ENCODE data around the gene APOBEC3F. TPM values are rescaled to one million over a fixed set of nuclear protein-coding genes. Genes with fewer than 3 reads are reported as not detected.
"Not testable (repeated sequence)": the region's sequence is repeated elsewhere in the genome, so short reads cannot be mapped to it uniquely, and the experiment has no call there.

APOBEC3F gene
- 10 to 100 TPM; 20.4 to 32.5 TPM for total RNA-seq

DNA sequence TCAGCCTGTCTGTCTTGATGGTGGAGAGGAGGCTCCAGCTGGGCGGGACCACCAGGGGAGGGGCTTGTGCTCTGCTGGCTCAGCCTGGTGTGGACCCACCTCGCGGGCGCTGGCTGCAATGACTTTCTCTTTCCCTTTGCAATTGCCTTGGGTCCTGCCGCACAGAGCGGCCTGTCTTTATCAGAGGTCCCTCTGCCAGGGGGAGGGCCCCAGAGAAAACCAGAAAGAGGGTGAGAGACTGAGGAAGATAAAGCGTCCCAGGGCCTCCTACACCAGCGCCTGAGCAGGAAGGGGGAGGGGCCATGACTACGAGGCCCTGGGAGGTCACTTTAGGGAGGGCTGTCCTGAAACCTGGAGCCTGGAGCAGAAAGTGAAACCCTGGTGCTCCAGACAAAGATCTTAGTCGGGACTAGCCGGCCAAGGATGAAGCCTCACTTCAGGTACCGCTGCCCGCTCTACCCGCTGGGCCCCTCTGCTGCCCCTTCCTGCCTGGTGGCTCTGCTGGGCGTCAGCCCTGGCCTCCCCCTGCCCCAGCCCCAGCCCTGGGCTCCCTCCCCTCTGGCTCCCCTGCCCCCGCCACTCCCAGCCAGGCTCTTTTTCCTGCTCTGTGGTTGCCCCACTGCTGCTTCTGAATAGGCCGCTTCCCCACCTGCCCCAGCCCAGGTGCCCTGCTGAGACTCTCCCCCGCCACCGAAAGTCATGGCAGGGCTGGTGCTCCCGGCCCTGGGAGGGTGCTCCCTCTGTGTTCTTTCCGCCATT lies at the start of gene APOBEC3F:
Gene APOBEC3F, plus strand, starts transcription at position 327 of the 759 bp plus-strand sequence. Its CDS starts 97 bp downstream, at position 424.
- not testable (repeated sequence) for H3K9me3 Mint-ChIP-seq, H3K27me3 Mint-ChIP-seq, H3K4me1 Mint-ChIP-seq
- Mint-ChIP-seq H3K36me3 (ENCODE audit: low read depth) (peaks cover 19% of the 10 kb centered on the region), H3K27ac (peak within 1 kb of the TSS; percentile 92), H3K4me3 (peak within 1 kb of the TSS; percentile 90)
- peak; percentile 95 for ATAC-seq (replicated peaks)

DNA sequence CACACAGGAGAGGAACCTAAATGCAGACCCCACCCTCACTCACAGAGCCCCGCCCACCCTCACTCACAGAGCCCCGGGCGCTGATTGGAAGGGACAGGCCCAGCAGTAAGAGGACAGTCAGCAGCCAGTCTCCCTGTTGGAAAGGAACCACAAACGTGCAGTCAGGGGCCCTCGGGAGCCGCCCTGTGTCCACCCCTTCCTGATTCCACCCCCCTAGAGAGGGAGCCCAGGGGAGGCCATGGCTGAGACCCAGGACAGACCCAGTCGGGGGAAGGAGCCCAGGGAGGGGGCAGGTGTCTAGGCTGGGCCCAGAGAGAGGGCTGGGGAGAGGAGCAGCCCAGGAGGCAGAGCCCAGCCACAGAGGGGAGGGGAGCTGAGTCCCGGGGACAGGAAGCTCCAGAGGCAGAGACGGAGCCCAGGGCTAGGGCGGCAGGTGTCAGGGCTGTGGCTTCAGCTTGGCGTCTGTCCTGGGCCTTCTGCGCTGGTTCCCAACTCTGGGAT lies 47.7 kb upstream of the APOBEC3F start:
- H3K4me3 Mint-ChIP-seq; H3K9me3 Mint-ChIP-seq; H3K27ac Mint-ChIP-seq; H3K36me3 Mint-ChIP-seq (ENCODE audit: low read depth); H3K27me3 Mint-ChIP-seq: not testable (repeated sequence)
- peak; percentile 23 for ATAC-seq (replicated peaks)
- H3K4me1 Mint-ChIP-seq: peaks cover 15% of the 10 kb centered on the region

DNA sequence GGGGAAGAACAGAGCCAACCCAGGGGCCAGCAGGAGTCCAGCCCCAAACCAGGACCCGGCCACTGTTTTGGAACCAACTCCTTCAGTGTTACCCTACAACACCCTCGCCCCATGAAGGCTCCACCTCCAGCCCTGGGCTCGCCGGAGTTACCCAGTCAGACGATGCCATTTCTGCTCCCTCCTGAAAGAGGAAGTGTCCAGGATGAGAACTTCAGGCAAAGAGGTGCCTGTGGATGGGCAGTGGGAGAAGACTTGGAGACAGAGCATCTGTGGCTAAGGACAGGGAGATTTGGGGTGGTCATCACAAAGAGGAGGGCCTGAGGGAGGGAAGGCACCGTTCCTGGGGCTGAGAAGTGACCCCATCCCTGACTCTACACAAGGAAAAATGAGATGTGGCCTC lies 44.6 kb upstream of the APOBEC3F start:
- Mint-ChIP-seq H3K9me3 (no peaks in the 10 kb centered on the region), H3K36me3 (ENCODE audit: low read depth) (no peaks in the 10 kb centered on the region), H3K4me3 (no peak overlapping the region), H3K27ac (no peak overlapping the region), H3K27me3 (no peaks in the 10 kb centered on the region), H3K4me1 (no peaks in the 10 kb centered on the region)
- no peak for ATAC-seq (replicated peaks)

DNA sequence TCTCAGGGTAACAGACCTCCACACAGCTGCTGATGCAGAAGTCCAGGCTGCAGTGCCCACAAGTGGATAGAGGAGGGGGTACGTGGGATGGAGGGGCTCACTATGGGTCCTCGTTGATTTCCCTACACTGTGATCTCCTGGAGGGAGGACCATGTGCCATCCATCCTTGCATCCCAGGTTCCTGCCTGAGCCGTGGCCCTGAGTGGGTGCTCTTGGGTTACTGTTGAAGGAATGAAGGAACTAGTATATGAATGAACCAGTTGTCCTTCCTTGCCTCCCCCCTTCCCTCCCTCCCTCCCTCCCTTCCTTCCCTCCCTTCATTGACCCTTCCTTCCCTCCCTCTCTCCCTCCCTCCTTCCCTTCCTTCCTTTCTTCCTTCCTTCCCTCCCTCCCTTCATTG lies 43.1 kb upstream of the APOBEC3F start:
- ATAC-seq (replicated peaks): no peak
- Mint-ChIP-seq H3K27me3 (no peaks in the 10 kb centered on the region), H3K4me3 (no peak overlapping the region), H3K27ac (no peak overlapping the region), H3K9me3 (no peaks in the 10 kb centered on the region), H3K36me3 (ENCODE audit: low read depth) (no peaks in the 10 kb centered on the region), H3K4me1 (no peaks in the 10 kb centered on the region)

DNA sequence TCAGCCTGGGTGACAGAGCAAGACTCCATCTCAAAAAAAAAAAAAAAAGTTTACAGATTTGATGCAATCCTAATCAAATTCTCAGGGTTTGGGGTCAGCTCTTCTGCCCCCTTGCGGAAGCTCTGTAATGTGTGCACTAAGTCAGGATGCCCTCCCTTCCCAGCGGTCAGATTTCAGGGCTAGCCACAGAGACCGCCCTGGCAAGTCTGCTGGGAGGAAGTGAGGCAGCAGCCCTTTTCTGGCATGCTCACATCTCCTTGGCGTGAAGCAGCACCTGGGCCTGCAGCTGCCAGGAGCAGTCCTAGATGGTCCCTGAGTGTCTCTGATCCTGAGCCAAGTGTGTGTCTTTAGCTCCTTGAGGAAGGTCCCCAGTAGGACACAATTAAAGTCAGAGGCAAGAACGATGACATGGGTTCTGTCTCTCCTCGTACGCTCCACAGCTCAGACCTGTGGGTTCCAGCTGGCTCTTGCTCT lies 37.5 kb upstream of the APOBEC3F start:
- Mint-ChIP-seq H3K36me3 (ENCODE audit: low read depth) (no peaks in the 10 kb centered on the region), H3K27ac (peak overlapping the region; percentile 71), H3K27me3 (no peaks in the 10 kb centered on the region), H3K9me3 (no peaks in the 10 kb centered on the region), H3K4me1 (peaks cover 6% of the 10 kb centered on the region), H3K4me3 (peak overlapping the region; percentile 27)
- ATAC-seq (replicated peaks): peak; percentile 98

DNA sequence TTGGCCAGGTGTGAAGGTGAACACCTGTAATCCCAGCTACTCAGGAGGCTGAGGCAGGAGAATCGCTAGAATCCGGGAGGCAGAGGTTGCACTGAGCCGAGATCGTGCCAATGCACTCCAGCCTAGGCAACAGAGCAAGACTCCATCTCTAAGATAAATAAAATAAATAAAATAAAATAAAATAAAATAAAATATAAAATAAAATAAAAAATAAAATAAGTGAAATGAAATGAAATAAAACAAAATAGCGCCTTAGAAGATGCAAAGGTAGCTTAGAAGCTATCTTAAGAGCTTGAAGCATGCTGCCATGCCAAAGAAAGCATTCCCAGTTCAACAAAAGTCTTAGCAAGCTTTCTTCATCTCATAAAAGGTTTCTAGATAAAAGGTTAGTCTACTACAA lies 33.5 kb upstream of the APOBEC3F start:
- Mint-ChIP-seq H3K9me3 (no peaks in the 10 kb centered on the region), H3K27ac (no peak overlapping the region), H3K36me3 (ENCODE audit: low read depth) (no peaks in the 10 kb centered on the region), H3K27me3 (no peaks in the 10 kb centered on the region), H3K4me3 (no peak overlapping the region), H3K4me1 (peaks cover 6% of the 10 kb centered on the region)
- no peak for ATAC-seq (replicated peaks)

DNA sequence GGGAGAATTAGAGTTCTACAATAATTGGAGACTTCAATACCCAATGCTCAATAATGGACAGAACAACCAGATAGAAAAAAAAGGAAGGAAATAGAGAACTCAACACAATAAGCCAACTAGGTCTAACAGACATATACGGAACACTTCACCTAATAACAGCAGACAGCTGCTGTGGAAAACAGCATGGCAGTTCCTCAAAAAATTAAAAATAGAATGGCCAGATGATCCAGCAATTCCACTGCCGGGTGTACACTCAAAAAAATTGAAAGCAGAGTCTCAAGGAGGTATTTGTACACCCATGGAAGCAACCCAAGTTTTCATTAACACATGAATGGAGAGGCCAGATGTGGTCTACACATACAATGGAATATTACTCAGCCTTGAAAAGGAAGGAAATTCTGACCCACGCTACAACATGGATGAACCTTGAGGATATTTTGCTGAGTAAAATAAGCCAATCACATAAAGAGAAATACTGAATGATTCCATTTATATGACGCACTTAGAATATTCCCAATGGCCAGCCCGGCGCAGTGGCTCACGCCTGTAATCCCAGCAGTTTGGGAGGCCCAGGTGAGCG lies 32.3 kb upstream of the APOBEC3F start:
- H3K4me1 Mint-ChIP-seq: peaks cover 11% of the 10 kb centered on the region
- H3K9me3 Mint-ChIP-seq; H3K36me3 Mint-ChIP-seq (ENCODE audit: low read depth); H3K27ac Mint-ChIP-seq; H3K27me3 Mint-ChIP-seq; ATAC-seq (replicated peaks); H3K4me3 Mint-ChIP-seq: not testable (repeated sequence)

DNA sequence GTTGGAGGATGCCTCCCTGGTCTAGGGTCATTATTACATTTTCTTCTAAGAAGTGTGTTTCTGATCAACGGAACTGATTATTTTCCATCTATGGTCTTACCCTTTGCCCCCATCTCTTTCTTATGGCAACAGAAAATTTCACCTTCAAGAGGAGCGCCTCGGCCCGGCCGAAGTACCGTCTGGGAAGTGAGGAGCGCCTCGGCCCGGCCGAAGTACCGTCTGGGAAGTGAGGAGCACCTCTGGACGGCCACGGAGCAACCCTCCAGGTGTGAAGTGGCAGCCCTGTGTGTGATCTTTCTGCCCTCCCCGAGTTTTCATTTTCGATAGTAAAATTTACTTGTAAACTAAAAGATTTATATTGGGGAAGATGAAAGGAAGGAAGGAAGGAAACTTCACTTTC lies 29.7 kb upstream of the APOBEC3F start:
- H3K4me3 Mint-ChIP-seq: no peak overlapping the region
- no peaks in the 10 kb centered on the region for H3K27me3 Mint-ChIP-seq
- H3K4me1 Mint-ChIP-seq: peaks cover 12% of the 10 kb centered on the region
- no peak overlapping the region for H3K27ac Mint-ChIP-seq
- H3K36me3 Mint-ChIP-seq (ENCODE audit: low read depth): peaks cover 13% of the 10 kb centered on the region
- no peak for ATAC-seq (replicated peaks)
- no peaks in the 10 kb centered on the region for H3K9me3 Mint-ChIP-seq

DNA sequence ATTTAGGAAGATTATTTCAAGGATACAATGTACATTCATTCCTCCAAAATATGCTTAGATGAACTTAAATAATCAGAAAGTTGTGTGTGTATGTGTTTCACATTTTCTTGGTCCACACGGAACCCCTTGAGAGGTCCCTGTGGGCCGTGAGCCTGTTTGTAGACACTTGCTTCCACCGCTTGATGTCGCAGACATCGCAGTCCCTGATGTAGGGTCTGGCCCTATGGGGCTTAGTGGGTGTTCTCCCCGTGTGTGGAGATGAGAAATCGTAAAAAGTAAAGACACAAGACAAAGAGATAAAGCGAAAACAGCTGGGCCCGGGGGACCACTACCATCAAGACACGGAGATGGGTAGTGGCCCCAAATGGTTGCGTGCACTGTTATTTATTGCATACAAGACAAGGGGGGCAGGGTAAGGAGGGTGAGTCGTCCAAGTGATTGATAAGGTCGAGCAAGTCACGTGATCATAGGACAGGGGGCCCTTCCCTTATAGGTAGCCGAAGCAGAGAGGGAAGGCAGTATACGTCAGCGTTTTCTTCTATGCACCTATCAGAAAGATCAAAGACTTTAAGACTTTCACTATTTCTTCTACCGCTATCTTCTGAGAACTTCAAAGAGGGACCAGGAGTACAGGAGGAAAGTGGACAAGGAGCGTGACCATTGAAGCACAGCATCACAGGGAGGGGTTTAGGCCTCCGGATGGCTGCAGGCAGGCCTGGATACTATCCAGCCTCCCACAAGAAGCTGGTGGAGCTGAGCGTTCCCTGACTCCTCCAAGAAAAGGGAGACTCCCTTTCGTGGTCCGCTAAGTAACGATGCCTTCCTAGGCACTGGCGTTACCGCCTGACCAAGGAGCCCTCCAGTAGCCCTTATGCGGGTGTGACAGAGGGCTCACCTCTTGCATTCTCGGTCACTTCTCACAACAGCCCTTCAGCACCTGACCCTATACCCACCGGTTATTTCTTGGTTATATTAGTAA lies 27.8 kb upstream of the APOBEC3F start:
- H3K4me1 Mint-ChIP-seq: peaks cover 15% of the 10 kb centered on the region
- ATAC-seq (replicated peaks): no peak
- no peaks in the 10 kb centered on the region for H3K9me3 Mint-ChIP-seq
- peak overlapping the region; percentile 33 for H3K27ac Mint-ChIP-seq
- no peaks in the 10 kb centered on the region for H3K27me3 Mint-ChIP-seq
- H3K4me3 Mint-ChIP-seq: peak overlapping the region; percentile 99
- H3K36me3 Mint-ChIP-seq (ENCODE audit: low read depth): peaks cover 29% of the 10 kb centered on the region

DNA sequence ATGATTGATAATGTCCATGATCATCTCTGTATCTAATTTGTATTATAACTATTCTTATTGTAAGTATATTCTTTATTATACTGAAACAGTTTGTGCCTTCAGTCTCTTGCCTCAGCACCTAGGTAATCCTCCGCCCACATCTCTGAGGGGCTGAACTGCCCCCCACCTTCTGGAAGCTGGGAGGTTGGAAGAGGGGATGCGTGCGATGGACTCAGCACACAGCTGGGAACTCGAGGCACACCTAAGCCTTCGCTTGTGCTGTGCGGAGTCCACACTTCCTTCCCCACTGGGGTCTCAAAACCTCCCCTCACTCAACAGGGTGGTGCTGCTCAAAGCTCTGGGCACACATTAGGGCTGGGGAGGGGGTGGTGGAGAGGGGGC lies 27.1 kb upstream of the APOBEC3F start:
- peak overlapping the region; percentile 98 for H3K27ac Mint-ChIP-seq
- peak; percentile 7 for ATAC-seq (replicated peaks)

DNA sequence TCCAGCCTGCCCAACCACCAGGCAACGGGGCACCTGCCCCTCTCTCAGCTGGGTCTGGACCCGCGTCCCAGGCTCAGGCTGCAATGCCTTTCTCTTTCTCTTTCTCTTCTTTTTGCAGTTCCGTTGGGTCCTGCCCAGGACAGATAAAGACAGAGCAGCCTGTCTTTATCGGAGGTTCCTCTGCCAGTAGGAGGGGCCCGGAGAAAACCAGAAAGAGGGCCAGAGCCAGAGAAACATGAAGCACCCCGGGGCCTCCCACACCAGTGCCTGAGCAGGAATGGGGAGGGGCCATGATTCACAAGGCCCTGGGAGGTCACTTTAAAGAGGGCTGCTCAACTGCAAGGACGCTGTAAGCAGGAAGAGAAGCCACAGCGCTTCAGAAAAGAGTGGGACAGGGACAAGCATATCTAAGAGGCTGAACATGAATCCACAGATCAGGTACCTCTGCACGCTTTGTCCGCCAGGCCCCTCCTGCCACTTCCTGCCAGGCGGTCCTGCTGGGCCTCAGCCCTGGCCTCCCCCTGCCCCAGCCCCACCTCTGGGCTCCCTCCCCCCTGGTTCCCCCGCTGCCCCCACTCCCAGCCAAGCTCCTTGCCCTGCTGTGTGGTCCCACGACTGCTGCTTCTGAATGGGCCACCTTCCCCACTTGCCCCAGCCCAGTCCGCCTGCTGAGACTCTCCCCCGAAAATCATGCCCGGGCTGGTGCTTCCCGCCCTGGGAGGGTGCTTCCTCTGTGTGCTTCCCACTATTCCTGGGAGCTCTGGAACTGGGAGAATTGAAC lies 26.5 kb upstream of the APOBEC3F start, which contains the start of gene APOBEC3C:
Gene APOBEC3C, plus strand, starts transcription at position 316 of the 781 bp plus-strand sequence. Its CDS starts 106 bp downstream, at position 422.
- H3K36me3 Mint-ChIP-seq (ENCODE audit: low read depth): peaks cover 42% of the 10 kb centered on the region
- H3K9me3 Mint-ChIP-seq: no peaks in the 10 kb centered on the region
- H3K4me3 Mint-ChIP-seq: peak within 1 kb of the TSS; percentile 99
- ATAC-seq (replicated peaks): peak; percentile 98
- H3K27ac Mint-ChIP-seq: peak within 1 kb of the TSS; percentile 98
- peaks cover 20% of the 10 kb centered on the region for H3K4me1 Mint-ChIP-seq
- no peaks in the 10 kb centered on the region for H3K27me3 Mint-ChIP-seq

More for the DNA sequence above, 27.1 kb upstream of the APOBEC3F start:
- Mint-ChIP-seq H3K4me1 (peaks cover 19% of the 10 kb centered on the region), H3K4me3 (peak overlapping the region; percentile 99), H3K36me3 (ENCODE audit: low read depth) (peaks cover 36% of the 10 kb centered on the region)
- H3K9me3 Mint-ChIP-seq, H3K27me3 Mint-ChIP-seq: not testable (repeated sequence)

DNA sequence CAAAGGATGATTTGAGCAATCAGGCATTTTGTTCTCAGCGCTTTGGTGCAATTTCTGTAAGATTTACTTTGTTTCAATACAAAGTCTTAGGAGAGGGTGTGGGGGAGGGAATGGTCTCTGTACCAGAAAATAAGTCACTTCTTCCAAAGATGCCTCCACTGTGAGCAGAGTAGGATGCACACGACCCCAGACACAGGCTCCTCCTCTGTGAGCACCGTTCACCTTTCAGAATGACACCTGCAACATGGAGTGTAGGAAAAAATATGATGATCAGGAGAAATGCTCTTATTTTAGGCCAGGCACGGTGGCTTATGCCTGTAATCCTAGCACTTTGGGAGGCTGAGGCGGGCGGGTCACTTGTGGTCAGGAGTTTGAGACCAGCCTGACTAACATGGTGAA lies 25.9 kb upstream of the APOBEC3F start:
- Mint-ChIP-seq H3K27ac (peak overlapping the region; percentile 98), H3K4me1 (peaks cover 20% of the 10 kb centered on the region), H3K36me3 (ENCODE audit: low read depth) (peaks cover 47% of the 10 kb centered on the region), H3K4me3 (peak overlapping the region; percentile 99)
- peak; percentile 43 for ATAC-seq (replicated peaks)
- H3K9me3 Mint-ChIP-seq, H3K27me3 Mint-ChIP-seq: not testable (repeated sequence)

DNA sequence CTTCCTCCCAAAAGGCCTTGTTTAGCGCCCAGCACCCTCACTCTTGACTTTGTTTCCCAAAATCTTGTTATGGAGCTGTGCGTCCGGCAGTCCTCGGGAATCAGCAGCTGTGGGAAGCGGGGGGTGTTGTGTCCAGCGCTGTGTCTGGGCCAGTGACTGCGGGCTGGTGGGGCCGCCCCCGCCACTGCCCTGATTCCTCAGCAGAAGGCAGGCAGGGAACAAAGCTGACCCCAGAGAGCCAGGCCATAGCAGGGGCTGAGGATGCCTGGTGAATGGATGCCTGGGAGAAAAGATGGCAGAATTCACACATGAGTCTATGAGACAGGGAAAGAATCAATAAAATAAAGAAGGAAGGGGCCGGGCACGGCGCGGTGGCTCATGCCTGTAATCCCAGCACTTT lies 24.1 kb upstream of the APOBEC3F start:
- Mint-ChIP-seq H3K27ac (peak overlapping the region; percentile 28), H3K4me3 (peak overlapping the region; percentile 44), H3K9me3 (no peaks in the 10 kb centered on the region), H3K27me3 (no peaks in the 10 kb centered on the region), H3K36me3 (ENCODE audit: low read depth) (peaks cover 64% of the 10 kb centered on the region), H3K4me1 (peaks cover 20% of the 10 kb centered on the region)
- no peak for ATAC-seq (replicated peaks)

All from activated T-helper 17 cell treated with anti-CD3 and anti-CD28 coated beads, Interleukin-2, amount 50 U/mL, for 72 hours (primary cell).